Endodermal cell (in vitro differentiated cells): Measurements from ENCODE around the gene NOS1AP. TPM values are rescaled to one million over a fixed set of nuclear protein-coding genes. Genes with fewer than 3 reads are reported as not detected.

Experiments
- DNase-seq: peaks from one replicate; pipeline ENCODE4 v3.0.0-alpha.2; 2017
- H3K27ac ChIP-seq: 2 replicates; pipeline ENCODE4 v1.5.1; 2013; ENCODE audit warnings: mild to moderate bottlenecking, low read depth, low read length, moderate library complexity
- H3K27me3 ChIP-seq: 2 replicates; pipeline ENCODE4 v1.6.1; 2013; ENCODE audit warnings: mild to moderate bottlenecking, low read length, moderate library complexity; ENCODE audit not compliant: insufficient read depth, control insufficient read depth, poor library complexity, severe bottlenecking
- H3K36me3 ChIP-seq: 2 replicates; pipeline ENCODE4 v1.7.0; 2013; ENCODE audit warnings: mild to moderate bottlenecking, low read length, moderate library complexity; ENCODE audit not compliant: control insufficient read depth, insufficient read depth
- H3K4me1 ChIP-seq: one replicate; pipeline ENCODE4 v1.7.0; 2013; ENCODE audit warnings: low read length; ENCODE audit not compliant: control insufficient read depth, insufficient read depth
- H3K4me3 ChIP-seq: 2 replicates; pipeline ENCODE4 v1.5.1; 2013; ENCODE audit warnings: mild to moderate bottlenecking, low read length, moderate library complexity
- H3K9ac ChIP-seq: 2 replicates; pipeline ENCODE4 v1.6.1; 2013; ENCODE audit warnings: mild to moderate bottlenecking, low read length, moderate library complexity; ENCODE audit not compliant: poor library complexity, severe bottlenecking; ENCODE audit errors: extremely low read depth
- H3K9me3 ChIP-seq: 2 replicates; pipeline ENCODE4 v1.6.1; 2013; ENCODE audit warnings: mild to moderate bottlenecking, low read length, moderate library complexity; ENCODE audit not compliant: control insufficient read depth
- H3K27ac Mint-ChIP-seq: 2 replicates; pipeline ENCODE4 v1.8.0; 2020; ENCODE audit warnings: mixed read lengths
- H3K27me3 Mint-ChIP-seq: 2 replicates; pipeline ENCODE4 v1.8.0; 2021; ENCODE audit warnings: mild to moderate bottlenecking, mixed read lengths; ENCODE audit not compliant: insufficient read depth
- H3K36me3 Mint-ChIP-seq: 2 replicates; pipeline ENCODE4 v1.8.0; 2020; ENCODE audit warnings: low read depth, mixed read lengths
- H3K4me1 Mint-ChIP-seq: 2 replicates; pipeline ENCODE4 v1.8.0; 2020; ENCODE audit warnings: mixed read lengths
- H3K4me3 Mint-ChIP-seq: 2 replicates; pipeline ENCODE4 v1.8.0; 2020; ENCODE audit warnings: mild to moderate bottlenecking, moderate library complexity, mixed read lengths
- H3K9me3 Mint-ChIP-seq: 2 replicates; pipeline ENCODE4 v1.8.0; 2020; ENCODE audit warnings: mild to moderate bottlenecking, mixed read lengths
- WGBS, 2 experiments: methylation state at CpG; one replicate each; pipeline versions ENCODE4 v1.1.5 to v1.1.7; 2013; ENCODE audit warnings: missing lambda C conversion rate in 2 of 2, mixed read lengths in 1 of 2; ENCODE audit not compliant: insufficient coverage in 1 of 2, insufficient read length in 1 of 2; 5-methylcytosine and 5-hydroxymethylcytosine counted together
- total RNA-seq, 2 donors: library from RNA; stranded (reverse); fragmentation: NEBNext Ultra II Directional in 1 of 2; extraction: Animal tissue kit (Norgen Biotek cat#: 25700) in 1 of 2; gene quantifications; 2 replicates in 1 of 2; 3 replicates in 1 of 2; pipeline ENCODE4 v1.2.1, GENCODE V29; 2021
- TF ChIP-seq, protein P1 (sequence below): fragments of 200-600 bp; sonication (generic); conservative IDR thresholded peaks from 2 replicates; pipeline ENCODE4 v1.5.0; 2021; ENCODE audit warnings: antibody characterized with exemption, mild to moderate bottlenecking

Gene NOS1AP
- total RNA-seq, 2 donors from 2014 or later: 4.8 to 5.9 TPM

DNA sequence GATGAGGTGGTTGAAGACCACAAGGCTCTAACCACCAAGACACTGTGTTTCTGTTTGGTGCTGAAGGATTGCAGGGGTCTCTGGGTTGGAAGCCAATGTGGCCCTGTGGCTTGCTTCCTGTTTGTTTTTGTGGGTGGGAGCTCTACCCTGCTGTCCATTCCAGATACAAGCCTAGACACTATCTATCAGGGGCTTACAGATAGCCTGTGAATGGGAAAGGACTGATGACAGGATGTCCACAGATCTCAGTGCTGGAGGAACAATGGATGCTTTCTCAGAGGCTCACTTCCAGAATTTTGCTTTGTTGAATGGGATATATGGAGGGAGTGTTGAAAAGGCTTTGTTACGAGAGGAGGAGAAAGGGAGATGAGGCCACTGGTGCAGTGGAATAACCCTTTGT is 69.7 kb downstream of the NOS1AP start:
- no peak overlapping the region for H3K9ac ChIP-seq
- DNase-seq: no peak
- H3K36me3 Mint-ChIP-seq: no peaks in the 10 kb centered on the region
- WGBS, 2 experiments: 97% methylated on average over 1 of the region's 1 CpG; no CpG with 5 or more reads in 1 of the 2 experiments
- peaks cover 19% of the 10 kb centered on the region for H3K4me1 ChIP-seq
- H3K4me3 Mint-ChIP-seq: no peak overlapping the region
- no peak overlapping the region for H3K4me3 ChIP-seq
- no peaks in the 10 kb centered on the region for H3K9me3 ChIP-seq
- no peak overlapping the region for H3K27ac Mint-ChIP-seq
- H3K27me3 ChIP-seq: peaks cover 17% of the 10 kb centered on the region
- peaks cover 49% of the 10 kb centered on the region for H3K4me1 Mint-ChIP-seq
- H3K27me3 Mint-ChIP-seq: peaks cover 11% of the 10 kb centered on the region
- H3K9me3 Mint-ChIP-seq: no peaks in the 10 kb centered on the region
- TF ChIP-seq, protein P1, sequence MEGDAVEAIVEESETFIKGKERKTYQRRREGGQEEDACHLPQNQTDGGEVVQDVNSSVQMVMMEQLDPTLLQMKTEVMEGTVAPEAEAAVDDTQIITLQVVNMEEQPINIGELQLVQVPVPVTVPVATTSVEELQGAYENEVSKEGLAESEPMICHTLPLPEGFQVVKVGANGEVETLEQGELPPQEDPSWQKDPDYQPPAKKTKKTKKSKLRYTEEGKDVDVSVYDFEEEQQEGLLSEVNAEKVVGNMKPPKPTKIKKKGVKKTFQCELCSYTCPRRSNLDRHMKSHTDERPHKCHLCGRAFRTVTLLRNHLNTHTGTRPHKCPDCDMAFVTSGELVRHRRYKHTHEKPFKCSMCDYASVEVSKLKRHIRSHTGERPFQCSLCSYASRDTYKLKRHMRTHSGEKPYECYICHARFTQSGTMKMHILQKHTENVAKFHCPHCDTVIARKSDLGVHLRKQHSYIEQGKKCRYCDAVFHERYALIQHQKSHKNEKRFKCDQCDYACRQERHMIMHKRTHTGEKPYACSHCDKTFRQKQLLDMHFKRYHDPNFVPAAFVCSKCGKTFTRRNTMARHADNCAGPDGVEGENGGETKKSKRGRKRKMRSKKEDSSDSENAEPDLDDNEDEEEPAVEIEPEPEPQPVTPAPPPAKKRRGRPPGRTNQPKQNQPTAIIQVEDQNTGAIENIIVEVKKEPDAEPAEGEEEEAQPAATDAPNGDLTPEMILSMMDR: no peak
- no peak overlapping the region for H3K27ac ChIP-seq
- no peaks in the 10 kb centered on the region for H3K36me3 ChIP-seq

DNA sequence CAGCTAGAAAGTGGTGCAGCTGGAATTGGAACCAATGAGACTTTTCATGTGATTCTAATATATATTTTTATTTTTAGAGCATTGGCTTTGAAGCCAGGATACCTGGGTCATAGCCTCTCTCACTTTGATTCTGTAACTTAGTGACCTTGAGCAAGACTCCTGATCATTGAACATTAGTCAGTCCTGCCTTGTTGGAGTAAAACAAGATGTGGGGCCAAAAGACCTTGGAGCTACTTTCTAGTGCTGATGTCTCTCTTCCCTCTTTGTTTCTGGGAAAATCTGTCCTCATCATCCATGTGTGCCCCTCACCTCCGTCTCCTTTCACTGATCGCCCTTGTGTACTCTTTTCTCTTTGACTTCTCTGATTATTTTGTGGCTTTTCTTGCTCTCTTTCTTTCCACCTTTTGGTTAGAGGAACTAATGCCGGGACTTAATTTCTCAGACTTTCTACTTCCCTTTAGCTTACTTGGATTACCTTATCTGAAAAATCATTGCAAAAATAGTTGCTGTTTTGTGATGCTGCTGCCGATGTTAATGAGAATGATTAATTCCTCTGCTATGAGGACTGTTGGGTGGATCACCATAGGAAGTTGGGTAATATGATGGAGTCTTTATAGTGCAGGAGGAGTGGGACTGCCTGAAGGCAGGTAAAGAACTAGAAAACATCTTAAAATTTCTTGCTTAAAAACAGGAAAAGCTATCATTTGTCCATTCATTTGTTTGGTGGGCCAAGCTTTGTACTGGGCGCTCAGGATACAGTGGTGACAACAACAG is 72.0 kb downstream of the NOS1AP start:
- no peaks in the 10 kb centered on the region for H3K9me3 Mint-ChIP-seq
- Histone ChIP-seq H3K9ac (no peak overlapping the region), H3K36me3 (no peaks in the 10 kb centered on the region), H3K4me3 (no peak overlapping the region), H3K27me3 (peaks cover 20% of the 10 kb centered on the region), H3K27ac (no peak overlapping the region), H3K9me3 (no peaks in the 10 kb centered on the region), H3K4me1 (peaks cover 31% of the 10 kb centered on the region)
- no peak overlapping the region for H3K4me3 Mint-ChIP-seq
- TF ChIP-seq, protein P1: no peak
- peaks cover 5% of the 10 kb centered on the region for H3K27me3 Mint-ChIP-seq
- H3K4me1 Mint-ChIP-seq: peaks cover 36% of the 10 kb centered on the region
- H3K36me3 Mint-ChIP-seq: no peaks in the 10 kb centered on the region
- no peak overlapping the region for H3K27ac Mint-ChIP-seq
- WGBS, 2 experiments: 93 to 95% methylated on average over 5 of the region's 5 CpGs
- DNase-seq: no peak

DNA sequence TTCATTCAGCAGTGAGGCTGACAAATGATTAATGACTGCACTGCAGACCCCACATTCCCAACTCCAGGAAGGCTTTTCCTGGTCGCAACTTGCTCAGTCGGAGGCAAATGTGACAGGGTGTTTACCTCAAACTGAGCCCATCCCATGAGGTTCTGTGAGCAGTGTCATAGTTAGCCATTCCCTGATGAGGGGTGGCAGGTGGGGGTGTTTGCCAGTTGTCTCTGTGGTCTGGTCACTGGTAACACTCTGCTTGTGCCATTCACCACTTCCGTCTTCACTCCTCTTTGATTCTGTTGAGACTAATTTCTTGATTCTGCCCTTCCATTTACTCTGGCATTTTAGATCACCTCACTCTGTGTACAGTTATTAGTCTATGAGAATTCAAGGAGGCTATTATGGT is 73.5 kb downstream of the NOS1AP start:
- Mint-ChIP-seq H3K36me3 (no peaks in the 10 kb centered on the region), H3K9me3 (no peaks in the 10 kb centered on the region), H3K4me3 (no peak overlapping the region), H3K27ac (no peak overlapping the region), H3K27me3 (peaks cover 5% of the 10 kb centered on the region), H3K4me1 (peaks cover 29% of the 10 kb centered on the region)
- TF ChIP-seq, protein P1: no peak
- WGBS, 2 experiments: 64 to 90% methylated on average over 3 of the region's 3 CpGs
- Histone ChIP-seq H3K36me3 (no peaks in the 10 kb centered on the region), H3K27me3 (peaks cover 20% of the 10 kb centered on the region), H3K27ac (no peak overlapping the region), H3K9ac (no peak overlapping the region), H3K4me3 (no peak overlapping the region), H3K4me1 (peaks cover 19% of the 10 kb centered on the region), H3K9me3 (no peaks in the 10 kb centered on the region)
- DNase-seq: no peak
